ENCODE results near the gene LRP5.

LRP5 gene

GRCh38 chr11:68274306-68274705, 38.1 kb upstream of the LRP5 start:
- Histone ChIP-seq H3K9me3 (ENCODE audit: control insufficient read depth, insufficient read depth, low read length) (peaks cover 10% of the 10 kb centered on the region; the same call in 1 of the 2 replicates), H3K27ac (ENCODE audit: low read depth, low read length) (peak overlapping the region; percentile 98), H3K36me3 (ENCODE audit: control insufficient read depth, low read length) (peaks cover 30% of the 10 kb centered on the region), H3K4me1 (ENCODE audit: control insufficient read depth, low read length) (peaks cover 42% of the 10 kb centered on the region), H3K4me2 (ENCODE audit: low read length) (peak overlapping the region; percentile 54), H3K9me2 (replicated peaks; ENCODE audit: control insufficient read depth, low read length) (no peaks in the 10 kb centered on the region), H3F3A (ENCODE audit: control insufficient read depth, insufficient read depth) (peaks cover 20% of the 10 kb centered on the region), H3K4me3 (ENCODE audit: low read length) (peak overlapping the region; percentile 50), H3K79me2 (ENCODE audit: control insufficient read depth, low read length) (peaks cover 27% of the 10 kb centered on the region), H4K20me1 (ENCODE audit: control insufficient read depth, insufficient read depth, low read depth, low read length) (peaks cover 9% of the 10 kb centered on the region; the same call in 1 of the 2 replicates), H3K27me3 (ENCODE audit: control insufficient read depth, low read length) (no peaks in the 10 kb centered on the region)
- TF ChIP-seq EZH2phosphoT487 (IDR thresholded peaks at IDR 0.05; ENCODE audit: borderline replicate concordance, low read length): no peak
- TF ChIP-seq, protein P1, sequence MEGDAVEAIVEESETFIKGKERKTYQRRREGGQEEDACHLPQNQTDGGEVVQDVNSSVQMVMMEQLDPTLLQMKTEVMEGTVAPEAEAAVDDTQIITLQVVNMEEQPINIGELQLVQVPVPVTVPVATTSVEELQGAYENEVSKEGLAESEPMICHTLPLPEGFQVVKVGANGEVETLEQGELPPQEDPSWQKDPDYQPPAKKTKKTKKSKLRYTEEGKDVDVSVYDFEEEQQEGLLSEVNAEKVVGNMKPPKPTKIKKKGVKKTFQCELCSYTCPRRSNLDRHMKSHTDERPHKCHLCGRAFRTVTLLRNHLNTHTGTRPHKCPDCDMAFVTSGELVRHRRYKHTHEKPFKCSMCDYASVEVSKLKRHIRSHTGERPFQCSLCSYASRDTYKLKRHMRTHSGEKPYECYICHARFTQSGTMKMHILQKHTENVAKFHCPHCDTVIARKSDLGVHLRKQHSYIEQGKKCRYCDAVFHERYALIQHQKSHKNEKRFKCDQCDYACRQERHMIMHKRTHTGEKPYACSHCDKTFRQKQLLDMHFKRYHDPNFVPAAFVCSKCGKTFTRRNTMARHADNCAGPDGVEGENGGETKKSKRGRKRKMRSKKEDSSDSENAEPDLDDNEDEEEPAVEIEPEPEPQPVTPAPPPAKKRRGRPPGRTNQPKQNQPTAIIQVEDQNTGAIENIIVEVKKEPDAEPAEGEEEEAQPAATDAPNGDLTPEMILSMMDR (IDR thresholded peaks at IDR 0.05; ENCODE audit: low read depth, low read length, poor library complexity, severe bottlenecking): no peak

DNA sequence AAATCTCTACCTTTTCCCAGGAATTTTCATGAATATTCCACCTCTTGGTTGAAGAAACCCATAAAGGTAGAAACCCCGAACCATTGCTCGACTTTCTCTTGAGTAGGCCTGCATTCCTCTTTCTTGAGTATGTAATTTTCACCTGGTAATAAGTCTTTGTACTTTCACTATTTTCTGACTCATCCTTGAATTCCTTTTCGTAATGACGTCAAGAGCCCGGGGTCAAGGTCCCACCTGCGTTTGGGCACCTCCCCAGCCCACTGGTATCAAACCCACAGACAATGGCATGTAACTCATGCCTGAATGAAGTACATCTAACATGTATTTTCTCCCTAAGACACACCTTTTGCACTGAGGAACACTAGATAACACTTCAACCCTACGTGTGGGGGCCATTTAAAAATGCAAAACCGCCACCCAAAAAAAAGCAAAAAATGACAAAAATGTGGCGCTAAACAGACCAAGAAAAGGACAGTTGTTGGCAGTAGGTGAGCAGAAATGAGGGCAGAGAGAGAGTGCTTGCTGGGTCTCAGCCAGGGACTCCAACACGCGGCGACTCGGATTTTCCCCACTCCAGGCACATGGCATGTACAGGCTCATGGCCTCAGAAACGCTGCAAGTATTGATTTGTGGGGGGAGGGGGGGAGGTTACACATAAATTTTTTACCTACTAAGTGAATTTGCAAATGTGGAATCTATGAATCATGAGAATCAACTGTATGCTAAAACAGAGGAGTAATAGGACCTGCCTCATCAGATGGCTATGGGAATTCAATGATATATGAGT, 36.5 kb upstream of the LRP5 start:
- peaks cover 20% of the 10 kb centered on the region for H3F3A ChIP-seq (ENCODE audit: control insufficient read depth, insufficient read depth)
- H3K36me3 ChIP-seq (ENCODE audit: control insufficient read depth, low read length): peaks cover 14% of the 10 kb centered on the region
- no peak for TF ChIP-seq EZH2phosphoT487 (IDR thresholded peaks at IDR 0.05; ENCODE audit: borderline replicate concordance, low read length)
- TF ChIP-seq, protein P1 (IDR thresholded peaks at IDR 0.05; ENCODE audit: low read depth, low read length, poor library complexity, severe bottlenecking): no peak
- H4K20me1 ChIP-seq (ENCODE audit: control insufficient read depth, insufficient read depth, low read depth, low read length): no peaks in the 10 kb centered on the region
- no peaks in the 10 kb centered on the region for H3K27me3 ChIP-seq (ENCODE audit: control insufficient read depth, low read length)
- H3K9me3 ChIP-seq (ENCODE audit: control insufficient read depth, insufficient read depth, low read length): peaks cover 10% of the 10 kb centered on the region; the same call in 1 of the 2 replicates
- H3K27ac ChIP-seq (ENCODE audit: low read depth, low read length): no peak overlapping the region
- no peaks in the 10 kb centered on the region for H3K9me2 ChIP-seq (replicated peaks; ENCODE audit: control insufficient read depth, low read length)
- H3K4me3 ChIP-seq (ENCODE audit: low read length): no peak overlapping the region
- no peak overlapping the region for H3K4me2 ChIP-seq (ENCODE audit: low read length)
- H3K4me1 ChIP-seq (ENCODE audit: control insufficient read depth, low read length): peaks cover 26% of the 10 kb centered on the region
- H3K79me2 ChIP-seq (ENCODE audit: control insufficient read depth, low read length): peaks cover 11% of the 10 kb centered on the region

DNA sequence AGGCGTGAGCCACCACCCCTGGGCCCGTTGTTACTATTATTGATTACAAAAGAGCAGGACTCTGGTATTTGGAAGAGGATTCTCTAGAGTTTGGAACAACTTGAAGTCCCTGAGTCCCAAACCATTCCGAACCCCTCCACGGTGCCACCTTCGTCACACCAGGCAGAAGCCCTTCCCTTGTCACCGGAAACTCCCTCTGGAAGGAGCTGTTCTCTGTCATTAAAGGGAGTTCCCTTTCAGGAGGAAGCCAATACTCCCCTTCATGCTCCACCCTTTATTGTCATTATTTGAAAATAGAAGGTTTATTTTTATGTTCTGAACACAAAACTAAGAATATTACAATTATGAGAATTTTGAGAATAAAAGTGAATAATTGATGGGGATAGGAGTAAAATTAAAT, 35.5 kb upstream of the LRP5 start:
- H3K27ac ChIP-seq (ENCODE audit: low read depth, low read length): no peak overlapping the region
- H3F3A ChIP-seq (ENCODE audit: control insufficient read depth, insufficient read depth): peaks cover 20% of the 10 kb centered on the region
- H3K4me2 ChIP-seq (ENCODE audit: low read length): no peak overlapping the region
- no peaks in the 10 kb centered on the region for H3K27me3 ChIP-seq (ENCODE audit: control insufficient read depth, low read length)
- H4K20me1 ChIP-seq (ENCODE audit: control insufficient read depth, insufficient read depth, low read depth, low read length): no peaks in the 10 kb centered on the region
- no peak overlapping the region for H3K4me3 ChIP-seq (ENCODE audit: low read length)
- H3K9me2 ChIP-seq (replicated peaks; ENCODE audit: control insufficient read depth, low read length): no peaks in the 10 kb centered on the region
- H3K9me3 ChIP-seq (ENCODE audit: control insufficient read depth, insufficient read depth, low read length): peaks cover 10% of the 10 kb centered on the region; the same call in 1 of the 2 replicates
- H3K79me2 ChIP-seq (ENCODE audit: control insufficient read depth, low read length): peaks cover 3% of the 10 kb centered on the region; the same call in 1 of the 2 replicates
- H3K4me1 ChIP-seq (ENCODE audit: control insufficient read depth, low read length): peaks cover 29% of the 10 kb centered on the region
- H3K36me3 ChIP-seq (ENCODE audit: control insufficient read depth, low read length): peaks cover 8% of the 10 kb centered on the region
- TF ChIP-seq, protein P1 (IDR thresholded peaks at IDR 0.05; ENCODE audit: low read depth, low read length, poor library complexity, severe bottlenecking): no peak
- TF ChIP-seq EZH2phosphoT487 (IDR thresholded peaks at IDR 0.05; ENCODE audit: borderline replicate concordance, low read length): no peak
